HepG2 (cell line): Measurements from ENCODE around the gene BLOC1S4. TPM values are rescaled to one million over a fixed set of nuclear protein-coding genes. Genes with fewer than 3 reads are reported as not detected.

Source experiments
- DDIT3 ChIP-seq: sonication (generic); formaldehyde crosslinking; IDR thresholded peaks from 2 replicates; pipeline ENCODE4 v1.4.0; 2020; ENCODE audit warnings: mild to moderate bottlenecking, missing genetic modification reagents
- HNRNPUL1 ChIP-seq: fragments of 200-400 bp; formaldehyde crosslinking; IDR thresholded peaks from 2 replicates; pipeline ENCODE4 v1.6.1; 2017; ENCODE audit warnings: low read depth, mild to moderate bottlenecking, low read length, moderate library complexity
- JUND ChIP-seq: sonication (generic); formaldehyde crosslinking; IDR thresholded peaks from 2 replicates; pipeline ENCODE4 v1.8.0; 2022; ENCODE audit warnings: mild to moderate bottlenecking, missing genetic modification reagents
- KDM3A ChIP-seq: IDR thresholded peaks from 2 replicates; pipeline ENCODE4 v1.6.1; 2018; ENCODE audit warnings: low read depth, missing compliant biosample characterization
- MTF1 ChIP-seq: sonication (generic); formaldehyde crosslinking; IDR thresholded peaks from 2 replicates; pipeline ENCODE4 v1.5.0; 2020; ENCODE audit warnings: missing genetic modification reagents
- NR2C2 ChIP-seq: sonication (generic); formaldehyde crosslinking; IDR thresholded peaks from 2 replicates; pipeline ENCODE4 v1.4.0; 2020; ENCODE audit warnings: missing genetic modification reagents, mild to moderate bottlenecking, moderate library complexity, borderline replicate concordance
- PCBP1 ChIP-seq: fragments of 200-400 bp; formaldehyde crosslinking; IDR thresholded peaks from 2 replicates; pipeline ENCODE4 v1.6.1; 2017; ENCODE audit warnings: mild to moderate bottlenecking, low read depth, low read length, borderline replicate concordance
- SAFB2 ChIP-seq: sonication (generic); formaldehyde crosslinking; IDR thresholded peaks from 2 replicates; pipeline ENCODE4 v1.5.1; 2020; ENCODE audit warnings: missing genetic modification reagents, low read depth, mild to moderate bottlenecking, borderline replicate concordance
- SNRNP70 ChIP-seq: fragments of 200-400 bp; formaldehyde crosslinking; IDR thresholded peaks from 2 replicates; pipeline ENCODE4 v1.6.1; 2017; ENCODE audit warnings: mild to moderate bottlenecking, low read depth, low read length, moderate library complexity
- XRCC5 ChIP-seq: fragments of 200-400 bp; formaldehyde crosslinking; optimal IDR thresholded peaks from 2 replicates; pipeline ENCODE3; 2017; ENCODE audit warnings: mild to moderate bottlenecking, low read length
- ZBTB10 ChIP-seq: sonication (generic); formaldehyde crosslinking; IDR thresholded peaks from 2 replicates; pipeline ENCODE4 v1.4.0; 2020; ENCODE audit warnings: missing genetic modification reagents, borderline replicate concordance
- ZNF17 ChIP-seq: sonication (generic); formaldehyde crosslinking; IDR thresholded peaks from 2 replicates; pipeline ENCODE4 v1.5.0; 2020; ENCODE audit warnings: mild to moderate bottlenecking, missing genetic modification reagents
- ZNF354B ChIP-seq: sonication (generic); formaldehyde crosslinking; IDR thresholded peaks from 2 replicates; pipeline ENCODE4 v1.8.0; 2022; ENCODE audit warnings: mild to moderate bottlenecking, missing genetic modification reagents
- ZNF414 ChIP-seq: sonication (generic); formaldehyde crosslinking; IDR thresholded peaks from 2 replicates; pipeline ENCODE4 v1.5.0; 2020; ENCODE audit warnings: missing genetic modification reagents
- ZNF543 ChIP-seq: sonication (generic); formaldehyde crosslinking; IDR thresholded peaks from 2 replicates; pipeline ENCODE4 v1.4.0; 2020; ENCODE audit warnings: mild to moderate bottlenecking, missing genetic modification reagents
- ZNF781 ChIP-seq: sonication (generic); formaldehyde crosslinking; IDR thresholded peaks from 2 replicates; pipeline ENCODE4 v1.5.1; 2020; ENCODE audit warnings: borderline replicate concordance, mild to moderate bottlenecking, missing genetic modification reagents; ENCODE audit errors: not compliant biosample characterization
- ZNF841 ChIP-seq: sonication (generic); formaldehyde crosslinking; IDR thresholded peaks from 2 replicates; pipeline ENCODE4 v1.8.1; 2023; ENCODE audit warnings: missing genetic modification reagents, borderline replicate concordance
- polyA plus RNA-seq, 8 experiments: library from polyadenylated mRNA; depleted of rRNA in 3 of 8; stranded (reverse) in 7 of 8; unstranded in 1 of 8; fragments of >200 nt; fragmentation: Illumina TruSeq in 4 of 8; extraction: Trizol in 4 of 8; gene quantifications; 2 replicates each; pipeline versions ENCODE4 v1.2.1 to v1.2.3, GENCODE V29; 2011 to 2016; ENCODE audit warnings: low read depth in 4 of 8, missing spikeins in 1 of 8, mixed read lengths in 1 of 8; ENCODE audit not compliant: insufficient read depth in 1 of 8
- total RNA-seq, 5 experiments: library from RNA; depleted of rRNA; stranded (reverse); fragments of >200 nt; fragmentation: Illumina TruSeq; extraction: Trizol; gene quantifications; 2 replicates each; pipeline ENCODE4 v1.2.3, GENCODE V29; 2016; ENCODE audit warnings: low read depth in 1 of 5
- TF ChIP-seq, protein P1 (sequence below): sonication (generic); formaldehyde crosslinking; IDR thresholded peaks from 2 replicates; pipeline ENCODE4 v1.4.0; 2020; ENCODE audit warnings: missing genetic modification reagents
- TF ChIP-seq, protein P2 (sequence below): sonication (generic); formaldehyde crosslinking; IDR thresholded peaks from 2 replicates; pipeline ENCODE4 v1.5.0; 2020; ENCODE audit warnings: mild to moderate bottlenecking, missing genetic modification reagents

The BLOC1S4 gene
- total and polyA plus RNA-seq, 2 of the 13 experiments (the other 11 are each of a cell fraction or from before 2014, with no cell fraction given): 15.5 to 20.9 TPM

DNA sequence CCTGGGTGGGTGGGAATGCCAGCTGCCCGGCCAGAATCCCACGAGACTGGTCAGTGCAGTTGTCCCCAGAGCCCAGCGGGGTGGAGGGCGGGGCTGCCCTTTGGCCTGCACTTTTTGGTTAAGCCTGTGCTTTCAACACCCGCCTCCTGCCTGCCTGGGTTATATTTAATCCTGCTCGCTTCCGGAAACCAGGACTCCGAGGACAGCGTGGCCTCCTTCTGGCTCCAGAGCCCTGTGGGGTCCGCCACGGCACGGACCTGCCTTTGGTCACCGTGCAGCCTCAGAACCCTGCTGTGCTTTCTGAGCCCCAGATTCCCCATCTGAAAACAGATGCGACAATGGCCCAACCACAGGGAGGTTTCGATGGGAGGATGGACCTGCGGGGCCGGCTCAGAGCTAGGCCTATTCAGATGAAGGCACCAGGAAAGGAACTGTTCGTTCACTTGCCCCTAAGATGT, 37.2 kb downstream of the BLOC1S4 start (continued):
- TF ChIP-seq ZBTB10 (CRISPR knock-in tag) (no peak), NR2C2 (CRISPR knock-in tag) (peak; percentile 83), ZNF543 (CRISPR knock-in tag) (0 out of 2 replicates have a peak, but pooled peaks have one; percentile 34), ZNF781 (CRISPR knock-in tag) (peak; percentile 47), ZNF414 (CRISPR knock-in tag) (0 out of 2 replicates have a peak, but pooled peaks have one; percentile 5), ZNF354B (CRISPR knock-in tag) (no peak), MTF1 (CRISPR knock-in tag) (peak; percentile 54; the same call in 1 of the 2 replicates), SNRNP70 (no peak), HNRNPUL1 (no peak), SAFB2 (CRISPR knock-in tag) (no peak), PCBP1 (no peak), ZNF841 (CRISPR knock-in tag) (no peak), DDIT3 (no peak), KDM3A (0 out of 2 replicates have a peak, but pooled peaks have one; percentile 21), XRCC5 (peak; percentile 16), JUND (no peak), ZNF17 (CRISPR knock-in tag) (no peak)
- TF ChIP-seq, protein P1, sequence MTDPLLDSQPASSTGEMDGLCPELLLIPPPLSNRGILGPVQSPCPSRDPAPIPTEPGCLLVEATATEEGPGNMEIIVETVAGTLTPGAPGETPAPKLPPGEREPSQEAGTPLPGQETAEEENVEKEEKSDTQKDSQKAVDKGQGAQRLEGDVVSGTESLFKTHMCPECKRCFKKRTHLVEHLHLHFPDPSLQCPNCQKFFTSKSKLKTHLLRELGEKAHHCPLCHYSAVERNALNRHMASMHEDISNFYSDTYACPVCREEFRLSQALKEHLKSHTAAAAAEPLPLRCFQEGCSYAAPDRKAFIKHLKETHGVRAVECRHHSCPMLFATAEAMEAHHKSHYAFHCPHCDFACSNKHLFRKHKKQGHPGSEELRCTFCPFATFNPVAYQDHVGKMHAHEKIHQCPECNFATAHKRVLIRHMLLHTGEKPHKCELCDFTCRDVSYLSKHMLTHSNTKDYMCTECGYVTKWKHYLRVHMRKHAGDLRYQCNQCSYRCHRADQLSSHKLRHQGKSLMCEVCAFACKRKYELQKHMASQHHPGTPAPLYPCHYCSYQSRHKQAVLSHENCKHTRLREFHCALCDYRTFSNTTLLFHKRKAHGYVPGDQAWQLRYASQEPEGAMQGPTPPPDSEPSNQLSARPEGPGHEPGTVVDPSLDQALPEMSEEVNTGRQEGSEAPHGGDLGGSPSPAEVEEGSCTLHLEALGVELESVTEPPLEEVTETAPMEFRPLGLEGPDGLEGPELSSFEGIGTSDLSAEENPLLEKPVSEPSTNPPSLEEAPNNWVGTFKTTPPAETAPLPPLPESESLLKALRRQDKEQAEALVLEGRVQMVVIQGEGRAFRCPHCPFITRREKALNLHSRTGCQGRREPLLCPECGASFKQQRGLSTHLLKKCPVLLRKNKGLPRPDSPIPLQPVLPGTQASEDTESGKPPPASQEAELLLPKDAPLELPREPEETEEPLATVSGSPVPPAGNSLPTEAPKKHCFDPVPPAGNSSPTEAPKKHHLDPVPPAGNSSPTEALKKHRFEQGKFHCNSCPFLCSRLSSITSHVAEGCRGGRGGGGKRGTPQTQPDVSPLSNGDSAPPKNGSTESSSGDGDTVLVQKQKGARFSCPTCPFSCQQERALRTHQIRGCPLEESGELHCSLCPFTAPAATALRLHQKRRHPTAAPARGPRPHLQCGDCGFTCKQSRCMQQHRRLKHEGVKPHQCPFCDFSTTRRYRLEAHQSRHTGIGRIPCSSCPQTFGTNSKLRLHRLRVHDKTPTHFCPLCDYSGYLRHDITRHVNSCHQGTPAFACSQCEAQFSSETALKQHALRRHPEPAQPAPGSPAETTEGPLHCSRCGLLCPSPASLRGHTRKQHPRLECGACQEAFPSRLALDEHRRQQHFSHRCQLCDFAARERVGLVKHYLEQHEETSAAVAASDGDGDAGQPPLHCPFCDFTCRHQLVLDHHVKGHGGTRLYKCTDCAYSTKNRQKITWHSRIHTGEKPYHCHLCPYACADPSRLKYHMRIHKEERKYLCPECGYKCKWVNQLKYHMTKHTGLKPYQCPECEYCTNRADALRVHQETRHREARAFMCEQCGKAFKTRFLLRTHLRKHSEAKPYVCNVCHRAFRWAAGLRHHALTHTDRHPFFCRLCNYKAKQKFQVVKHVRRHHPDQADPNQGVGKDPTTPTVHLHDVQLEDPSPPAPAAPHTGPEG (CRISPR knock-in tag): 0 out of 2 replicates have a peak, but pooled peaks have one; percentile 39
- TF ChIP-seq, protein P2, sequence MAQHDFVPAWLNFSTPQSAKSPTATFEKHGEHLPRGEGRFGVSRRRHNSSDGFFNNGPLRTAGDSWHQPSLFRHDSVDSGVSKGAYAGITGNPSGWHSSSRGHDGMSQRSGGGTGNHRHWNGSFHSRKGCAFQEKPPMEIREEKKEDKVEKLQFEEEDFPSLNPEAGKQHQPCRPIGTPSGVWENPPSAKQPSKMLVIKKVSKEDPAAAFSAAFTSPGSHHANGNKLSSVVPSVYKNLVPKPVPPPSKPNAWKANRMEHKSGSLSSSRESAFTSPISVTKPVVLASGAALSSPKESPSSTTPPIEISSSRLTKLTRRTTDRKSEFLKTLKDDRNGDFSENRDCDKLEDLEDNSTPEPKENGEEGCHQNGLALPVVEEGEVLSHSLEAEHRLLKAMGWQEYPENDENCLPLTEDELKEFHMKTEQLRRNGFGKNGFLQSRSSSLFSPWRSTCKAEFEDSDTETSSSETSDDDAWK (CRISPR knock-in tag): no peak
